CD4-positive, CD25-positive, alpha-beta regulatory T cell (primary cell): ENCODE measurements around the gene KIZ. TPM values are rescaled to one million over a fixed set of nuclear protein-coding genes. Genes with fewer than 3 reads are reported as not detected.

ENCODE experiments used
- ATAC-seq, 2 donors: fragments of 150-1000 bp; cut with Tn5 transposase; one replicate each; pipeline ENCODE4 v1.10.0; 2021; ENCODE audit warnings: low read depth in 2 of 2, moderate number of reproducible peaks in 2 of 2, moderate library complexity in 1 of 2
- DNase-seq, 3 donors: peaks; one replicate each; pipeline versions ENCODE4 v3.0.0 to v3.0.0-alpha.2; 2012 to 2022; ENCODE audit warnings: mixed read lengths in 1 of 3
- H3K27ac ChIP-seq: one replicate; pipeline ENCODE4 v1.7.0; 2013; ENCODE audit warnings: mild to moderate bottlenecking, low read length; ENCODE audit not compliant: insufficient read depth, poor library complexity, severe bottlenecking
- H3K27me3 ChIP-seq: one replicate; pipeline ENCODE4 v1.7.0; 2013; ENCODE audit warnings: low read length; ENCODE audit not compliant: control insufficient read depth, insufficient read depth
- H3K36me3 ChIP-seq: one replicate; pipeline ENCODE4 v1.7.0; 2013; ENCODE audit warnings: mild to moderate bottlenecking, low read length, moderate library complexity; ENCODE audit not compliant: control insufficient read depth, insufficient read depth
- H3K4me1 ChIP-seq: 2 replicates; pipeline ENCODE4 v1.7.0; 2013; ENCODE audit warnings: mild to moderate bottlenecking, low read length; ENCODE audit not compliant: insufficient read depth, control insufficient read depth, poor library complexity, severe bottlenecking
- H3K4me3 ChIP-seq: one replicate; pipeline ENCODE4 v1.7.0; 2013; ENCODE audit warnings: low read depth, mild to moderate bottlenecking, low read length, moderate library complexity
- H3K9me3 ChIP-seq, 2 experiments: 1 replicate in 1 of 2; 2 replicates in 1 of 2; pipeline ENCODE4 v1.7.0; 2013; ENCODE audit warnings: low read length in 2 of 2, mild to moderate bottlenecking in 1 of 2, moderate library complexity in 1 of 2; ENCODE audit not compliant: control insufficient read depth in 2 of 2
- H3K27ac Mint-ChIP-seq, 3 donors: one replicate each; pipeline ENCODE4 v1.8.0; 2020 to 2022; ENCODE audit warnings: mild to moderate bottlenecking in 3 of 3, mixed read lengths in 3 of 3, moderate library complexity in 2 of 3
- H3K27me3 Mint-ChIP-seq: one replicate; pipeline ENCODE4 v1.8.0; 2022; ENCODE audit warnings: mild to moderate bottlenecking, mixed read lengths
- H3K36me3 Mint-ChIP-seq: one replicate; pipeline ENCODE4 v1.8.0; 2020; ENCODE audit warnings: mixed read lengths
- H3K4me1 Mint-ChIP-seq, 4 donors: one replicate each; pipeline ENCODE4 v1.8.0; 2020 to 2022; ENCODE audit warnings: mixed read lengths in 4 of 4, mild to moderate bottlenecking in 1 of 4
- H3K4me3 Mint-ChIP-seq, 4 donors: one replicate each; pipeline ENCODE4 v1.8.0; 2020 to 2022; ENCODE audit warnings: mild to moderate bottlenecking in 4 of 4, mixed read lengths in 4 of 4, moderate library complexity in 3 of 4
- H3K9me3 Mint-ChIP-seq, 7 donors: one replicate each; pipeline ENCODE4 v1.8.0; 2020 to 2022; ENCODE audit warnings: mixed read lengths in 7 of 7, mild to moderate bottlenecking in 3 of 7, moderate library complexity in 2 of 7
- polyA plus RNA-seq, 4 donors: library from polyadenylated mRNA; unstranded; fragments of 300-500 nt; fragmentation: Illumina TruSeq; gene quantifications; one replicate each; pipeline ENCODE4 v1.2.3, GENCODE V29; 2021
- total RNA-seq: library from RNA; stranded (reverse); gene quantifications from one replicate; pipeline ENCODE4 v1.2.3, GENCODE V29; 2022

KIZ gene
- total and polyA plus RNA-seq, 5 donors from 2014 or later, result 16.8 to 32.8 (median 21.0) TPM

DNA sequence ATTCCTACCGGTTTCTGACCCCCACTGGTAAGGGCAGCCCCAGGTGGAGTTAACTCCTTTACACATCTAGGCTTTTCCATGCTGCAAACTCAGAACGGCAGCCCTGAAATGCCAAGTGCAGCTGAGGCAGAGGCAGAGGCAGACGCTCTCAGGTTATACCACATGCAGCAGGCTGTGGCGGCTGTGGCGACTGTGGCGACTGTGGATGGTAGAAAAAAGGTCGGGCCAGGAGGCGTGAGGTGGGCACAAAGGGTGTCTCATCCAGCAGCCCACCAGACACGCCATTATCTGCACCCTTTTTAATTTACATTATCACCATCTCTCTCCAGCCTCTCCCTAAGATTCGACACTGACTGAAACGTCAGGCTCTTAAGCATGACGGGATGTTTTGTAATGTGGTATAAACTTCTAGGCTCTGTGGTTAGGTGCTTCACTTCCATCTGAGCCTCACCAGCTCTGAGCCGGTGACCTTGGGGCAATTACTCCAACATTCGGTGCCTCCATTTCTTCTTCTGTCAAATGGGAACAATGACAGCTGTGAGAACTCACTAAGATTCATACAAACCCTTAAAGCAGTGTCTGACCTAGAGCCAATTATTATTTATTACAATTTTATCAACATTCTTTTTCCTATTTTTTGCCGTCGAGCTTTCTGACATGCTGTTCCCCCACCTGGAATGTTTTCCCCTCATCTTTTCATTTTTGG, 8.2 kb downstream of the KIZ start:
- H3K36me3 ChIP-seq, result peaks cover 52% of the 10 kb centered on the region
- no peaks in the 10 kb centered on the region for H3K27me3 ChIP-seq
- no peak overlapping the region for H3K27ac ChIP-seq
- Mint-ChIP-seq H3K4me1 (peaks cover 2 to 15% (median 7%) of the 10 kb centered on the region in 4 donors), H3K9me3 (no peaks in the 10 kb centered on the region), H3K27ac (no peak overlapping the region), H3K27me3 (no peaks in the 10 kb centered on the region), H3K4me3 (peak overlapping the region in 2 of 4 donors; percentile 1 to 2), H3K36me3 (peaks cover 56% of the 10 kb centered on the region)
- ATAC-seq (no peak), DNase-seq (no peak)
- H3K9me3 ChIP-seq, result no peaks in the 10 kb centered on the region
- no peak overlapping the region for H3K4me3 ChIP-seq
- H3K4me1 ChIP-seq, result no peaks in the 10 kb centered on the region

DNA sequence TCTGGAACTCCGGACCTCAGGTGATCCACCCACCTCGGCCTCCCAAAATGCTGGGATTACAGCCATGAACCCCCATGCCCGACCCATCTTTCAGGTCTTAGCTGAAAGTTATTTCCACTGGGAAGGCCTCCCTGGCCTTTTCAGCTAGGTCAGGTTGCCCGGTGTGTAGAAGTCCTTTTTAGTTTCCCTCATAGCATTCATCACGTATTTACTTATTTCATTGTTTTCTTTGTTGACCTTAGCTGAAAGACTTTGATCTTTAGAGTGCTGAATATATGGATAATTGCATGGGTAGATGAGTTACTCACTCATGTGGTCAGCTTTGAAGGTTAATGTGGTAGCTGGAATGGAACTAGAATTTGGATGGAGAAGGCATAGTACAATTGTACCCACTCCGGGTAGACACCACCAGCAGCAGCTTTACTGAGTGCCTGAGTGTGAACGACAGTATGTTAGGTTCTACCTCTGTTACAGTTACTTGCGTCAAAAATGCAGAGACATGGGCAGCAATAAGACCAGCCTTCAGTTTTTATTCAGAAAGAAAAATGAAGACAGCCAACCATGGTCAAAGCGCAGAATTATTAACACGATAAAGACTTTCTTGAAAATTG, 9.1 kb downstream of the KIZ start:
- H3K9me3 Mint-ChIP-seq, result no peaks in the 10 kb centered on the region
- H3K4me1 Mint-ChIP-seq, result peaks cover 0 to 12% (median 3%) of the 10 kb centered on the region in 4 donors
- no peak overlapping the region for H3K27ac Mint-ChIP-seq
- DNase-seq (no peak), ATAC-seq (no peak)
- no peak overlapping the region for H3K27ac ChIP-seq
- H3K36me3 ChIP-seq, result peaks cover 54% of the 10 kb centered on the region
- no peak overlapping the region for H3K4me3 Mint-ChIP-seq
- H3K4me1 ChIP-seq, result no peaks in the 10 kb centered on the region
- H3K9me3 ChIP-seq, result no peaks in the 10 kb centered on the region
- no peak overlapping the region for H3K4me3 ChIP-seq
- peaks cover 64% of the 10 kb centered on the region for H3K36me3 Mint-ChIP-seq
- no peaks in the 10 kb centered on the region for H3K27me3 Mint-ChIP-seq
- no peaks in the 10 kb centered on the region for H3K27me3 ChIP-seq

DNA sequence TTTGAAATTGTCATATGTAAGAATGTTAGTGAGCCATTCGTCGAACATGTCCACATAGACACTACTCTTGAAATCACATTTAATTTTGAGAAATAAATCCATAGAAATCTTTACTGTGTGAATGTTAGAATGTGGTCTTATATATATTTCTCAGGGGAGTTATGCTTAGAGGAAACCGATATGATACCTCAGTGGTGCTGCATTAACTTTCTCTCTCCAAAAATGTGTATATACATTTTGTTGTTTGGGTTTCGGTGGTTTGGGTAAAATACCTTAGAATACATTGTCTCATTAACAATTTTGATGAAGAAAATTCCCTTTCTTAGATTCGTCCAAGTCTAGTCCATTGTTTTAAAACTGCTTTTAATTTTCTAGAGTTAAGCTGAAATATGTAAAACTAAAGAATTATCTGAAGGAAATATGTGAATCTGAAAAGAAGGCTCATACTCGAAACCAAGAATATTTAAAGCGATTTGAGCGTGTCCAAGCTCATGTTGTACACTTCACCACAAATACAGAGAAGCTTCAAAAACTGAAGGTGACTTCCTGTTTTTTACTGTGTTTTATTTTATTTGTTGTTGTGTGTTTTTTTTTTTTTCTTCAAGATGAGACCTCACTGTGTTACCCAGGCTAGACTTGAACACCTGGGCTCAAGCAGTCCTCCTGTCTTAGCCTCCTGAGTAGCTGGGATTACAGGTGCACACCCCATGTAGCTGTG, 10.3 kb downstream of the KIZ start:
- Mint-ChIP-seq H3K27me3 (no peaks in the 10 kb centered on the region), H3K4me1 (peaks cover 0 to 8% (median 3%) of the 10 kb centered on the region in 4 donors), H3K4me3 (no peak overlapping the region), H3K9me3 (no peaks in the 10 kb centered on the region), H3K27ac (peak overlapping the region in 1 of 3 donors; percentile 68), H3K36me3 (peaks cover 63% of the 10 kb centered on the region)
- Histone ChIP-seq H3K36me3 (peaks cover 59% of the 10 kb centered on the region), H3K4me1 (no peaks in the 10 kb centered on the region), H3K9me3 (no peaks in the 10 kb centered on the region), H3K27me3 (no peaks in the 10 kb centered on the region), H3K27ac (no peak overlapping the region), H3K4me3 (no peak overlapping the region)
- DNase-seq (no peak), ATAC-seq (no peak)

DNA sequence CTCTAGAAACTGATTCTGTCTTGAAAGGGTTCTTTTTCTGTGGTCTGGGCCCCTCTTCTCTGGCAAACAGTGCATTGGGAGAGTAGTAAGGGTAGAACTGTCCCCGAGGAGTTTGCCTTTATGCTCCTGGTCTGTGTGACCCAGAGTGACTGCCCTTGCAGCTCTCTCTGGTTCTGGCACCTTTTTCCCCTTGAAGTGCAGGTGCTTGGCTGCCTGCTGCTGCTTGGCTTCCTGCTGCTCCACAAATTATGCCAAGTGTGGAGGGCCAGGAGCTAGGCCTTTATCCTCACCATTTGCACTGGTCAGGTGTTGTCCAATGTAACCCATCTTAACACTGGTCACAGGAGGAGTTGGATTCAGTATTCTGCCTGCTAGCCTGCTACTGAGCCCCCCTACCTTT, 11.2 kb downstream of the KIZ start:
- no peak for ATAC-seq
- no peaks in the 10 kb centered on the region for H3K27me3 Mint-ChIP-seq
- Histone ChIP-seq H3K27me3 (no peaks in the 10 kb centered on the region), H3K36me3 (peaks cover 56% of the 10 kb centered on the region), H3K27ac (no peak overlapping the region), H3K9me3 (no peaks in the 10 kb centered on the region), H3K4me1 (no peaks in the 10 kb centered on the region), H3K4me3 (no peak overlapping the region)
- peaks cover 59% of the 10 kb centered on the region for H3K36me3 Mint-ChIP-seq
- peaks cover 0 to 5% (median 2%) of the 10 kb centered on the region in 4 donors for H3K4me1 Mint-ChIP-seq
- DNase-seq, result no peak
- H3K9me3 Mint-ChIP-seq, result no peaks in the 10 kb centered on the region
- H3K27ac Mint-ChIP-seq, result no peak overlapping the region
- H3K4me3 Mint-ChIP-seq, result no peak overlapping the region

DNA sequence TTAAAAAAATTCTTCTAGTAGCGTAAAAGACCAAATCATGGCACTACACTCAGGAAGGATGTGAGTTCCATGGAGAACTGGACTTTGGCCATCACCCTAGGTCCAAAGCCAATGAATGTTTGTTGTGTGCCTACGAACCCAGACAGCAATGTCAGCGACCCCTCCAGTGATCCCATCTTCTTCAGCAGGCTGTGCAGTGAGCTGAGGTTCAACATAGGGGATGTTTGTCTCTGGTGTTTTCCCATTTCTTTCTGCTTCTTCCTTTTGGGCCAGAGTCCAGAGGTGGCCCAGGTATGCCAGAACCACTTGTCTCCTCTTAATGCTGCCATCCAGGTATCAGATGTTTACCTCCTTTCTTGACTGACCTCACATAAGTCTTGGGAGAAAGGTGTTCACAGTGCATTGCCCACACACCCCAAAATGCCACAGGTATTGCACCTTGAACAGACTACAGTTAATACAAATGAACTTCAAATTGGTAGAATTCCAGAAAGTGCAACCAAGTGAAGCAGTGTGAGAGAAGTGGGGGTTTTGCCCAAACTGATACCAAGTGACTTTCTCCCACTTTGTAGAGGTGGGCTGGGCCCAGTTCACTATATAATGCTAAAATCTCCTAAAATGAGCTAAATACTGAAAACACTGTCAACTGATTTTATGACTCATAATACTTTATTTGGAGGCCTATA, 14.1 kb downstream of the KIZ start:
- Histone ChIP-seq H3K36me3 (peaks cover 41% of the 10 kb centered on the region), H3K27me3 (no peaks in the 10 kb centered on the region), H3K4me3 (no peak overlapping the region), H3K9me3 (no peaks in the 10 kb centered on the region), H3K27ac (no peak overlapping the region), H3K4me1 (no peaks in the 10 kb centered on the region)
- H3K27me3 Mint-ChIP-seq, result no peaks in the 10 kb centered on the region
- DNase-seq, result no peak
- peaks cover 0 to 3% (median 0%) of the 10 kb centered on the region in 4 donors for H3K4me1 Mint-ChIP-seq
- H3K27ac Mint-ChIP-seq, result no peak overlapping the region
- H3K36me3 Mint-ChIP-seq, result peaks cover 51% of the 10 kb centered on the region
- no peak overlapping the region for H3K4me3 Mint-ChIP-seq
- H3K9me3 Mint-ChIP-seq, result no peaks in the 10 kb centered on the region
- no peak for ATAC-seq

- no peak overlapping the region for H3K4me3 ChIP-seq
- no peak overlapping the region for H3K4me3 Mint-ChIP-seq
- H3K27me3 ChIP-seq, result no peaks in the 10 kb centered on the region
- H3K9me3 ChIP-seq, result no peaks in the 10 kb centered on the region
- ATAC-seq (no peak), DNase-seq (no peak)
- H3K9me3 Mint-ChIP-seq, result no peaks in the 10 kb centered on the region
- no peaks in the 10 kb centered on the region for H3K4me1 ChIP-seq
- H3K4me1 Mint-ChIP-seq, result no peaks in the 10 kb centered on the region
- H3K27ac ChIP-seq, result no peak overlapping the region
- H3K27me3 Mint-ChIP-seq, result no peaks in the 10 kb centered on the region
- peaks cover 40% of the 10 kb centered on the region for H3K36me3 Mint-ChIP-seq
- no peak overlapping the region for H3K27ac Mint-ChIP-seq
- peaks cover 35% of the 10 kb centered on the region for H3K36me3 ChIP-seq
Observed at GRCh38 chr20:21141825-21142224, 15.9 kb downstream of the KIZ start.

- Mint-ChIP-seq H3K36me3 (peaks cover 38% of the 10 kb centered on the region), H3K4me1 (peaks cover 0 to 5% (median 0%) of the 10 kb centered on the region in 4 donors), H3K27ac (no peak overlapping the region), H3K27me3 (no peaks in the 10 kb centered on the region), H3K9me3 (no peaks in the 10 kb centered on the region), H3K4me3 (no peak overlapping the region)
- Histone ChIP-seq H3K27me3 (no peaks in the 10 kb centered on the region), H3K9me3 (no peaks in the 10 kb centered on the region), H3K27ac (no peak overlapping the region), H3K36me3 (peaks cover 24% of the 10 kb centered on the region), H3K4me1 (no peaks in the 10 kb centered on the region), H3K4me3 (no peak overlapping the region)
- DNase-seq, result no peak
- ATAC-seq, result no peak
Observed at GRCh38 chr20:21143194-21143890, 17.5 kb downstream of the KIZ start.
